Epithelial cell of prostate (primary cell): ENCODE results near the gene NLGN2.

Experiments
- DNase-seq: peaks from one replicate; pipeline ENCODE4 v3.0.0-alpha.2; 2011; ENCODE audit warnings: low read depth, low spot score
- H3K27ac ChIP-seq: fragments of 450-650 bp; 2 replicates; pipeline ENCODE4 v1.5.1; 2017; ENCODE audit warnings: mild to moderate bottlenecking

The NLGN2 gene

GRCh38 chr17:7410634-7411426 is 3.2 kb downstream of the NLGN2 start:
- DNase-seq = no peak
- no peak overlapping the region for H3K27ac ChIP-seq

- no peak overlapping the region for H3K27ac ChIP-seq
- DNase-seq = no peak
Observed at GRCh38 chr17:7411427-7411750, 3.7 kb downstream of the NLGN2 start.

- DNase-seq = no peak
- H3K27ac ChIP-seq = no peak overlapping the region
Observed at GRCh38 chr17:7413346-7413985, 5.8 kb downstream of the NLGN2 start.

- H3K27ac ChIP-seq = no peak overlapping the region
- no peak for DNase-seq
Observed at GRCh38 chr17:7414837-7415236, 7.2 kb downstream of the NLGN2 start.

GRCh38 chr17:7415784-7416183 is 8.1 kb downstream of the NLGN2 start:
- no peak overlapping the region for H3K27ac ChIP-seq
- DNase-seq = no peak

GRCh38 chr17:7416323-7416722 is 8.7 kb downstream of the NLGN2 start:
- no peak for DNase-seq
- H3K27ac ChIP-seq = no peak overlapping the region

GRCh38 chr17:7417056-7417655 is 9.5 kb downstream of the NLGN2 start:
- no peak for DNase-seq
- H3K27ac ChIP-seq = no peak overlapping the region

- DNase-seq = no peak
- no peak overlapping the region for H3K27ac ChIP-seq
Observed at GRCh38 chr17:7418472-7419152, 11.0 kb downstream of the NLGN2 start.

GRCh38 chr17:7419819-7420610 is 12.4 kb downstream of the NLGN2 start, which contains the start of gene SPEM1:
TSS of gene SPEM1 (plus strand) at chr17:7420324. CDS start at chr17:7420385, 61 bp downstream.
- no peak within 1 kb of the TSS for H3K27ac ChIP-seq
- DNase-seq = no peak

- no peak overlapping the region for H3K27ac ChIP-seq
- no peak for DNase-seq
Observed at GRCh38 chr17:7421186-7421585, 13.5 kb downstream of the NLGN2 start.

- H3K27ac ChIP-seq = no peak overlapping the region
- no peak for DNase-seq
Observed at GRCh38 chr17:7423679-7424078, 16.0 kb downstream of the NLGN2 start.

GRCh38 chr17:7425316-7425715 is 17.7 kb downstream of the NLGN2 start, which contains the start of gene SPEM2:
TSS of gene SPEM2 (plus strand) at chr17:7425616. CDS start at chr17:7425689, 73 bp downstream.
- H3K27ac ChIP-seq = no peak within 1 kb of the TSS
- no peak for DNase-seq

GRCh38 chr17:7425756-7426155 is 18.1 kb downstream of the NLGN2 start:
- DNase-seq = no peak

GRCh38 chr17:7426203-7426863 is 18.7 kb downstream of the NLGN2 start:
- no peak overlapping the region for H3K27ac ChIP-seq
- DNase-seq = no peak

More at GRCh38 chr17:7425756-7426155, 18.1 kb downstream of the NLGN2 start:
- H3K27ac ChIP-seq = no peak overlapping the region

- no peak for DNase-seq
- no peak overlapping the region for H3K27ac ChIP-seq
Observed at GRCh38 chr17:7426896-7427489, 19.3 kb downstream of the NLGN2 start.

GRCh38 chr17:7427549-7427948 is 19.9 kb downstream of the NLGN2 start:
- DNase-seq = no peak
- H3K27ac ChIP-seq = no peak overlapping the region

- DNase-seq = no peak
- no peak within 1 kb of the TSS for H3K27ac ChIP-seq
Observed at GRCh38 chr17:7428557-7428956, 20.9 kb downstream of the NLGN2 start, which contains the start of gene SPEM3. TSS of gene SPEM3 (plus strand) at chr17:7428857. CDS start at chr17:7428903, 46 bp downstream.

- no peak for DNase-seq
- H3K27ac ChIP-seq = no peak overlapping the region
Observed at GRCh38 chr17:7429722-7430121, 22.1 kb downstream of the NLGN2 start.

GRCh38 chr17:7431231-7431630 is 23.6 kb downstream of the NLGN2 start:
- DNase-seq = no peak
- H3K27ac ChIP-seq = no peak overlapping the region
